ENCODE measurements around the gene KRTAP10-3. TPM values are rescaled to one million over a fixed set of nuclear protein-coding genes. Genes with fewer than 3 reads are reported as not detected.

The KRTAP10-3 gene
- total RNA-seq, 1 experiment from 2014 or later: not detected

GRCh38 chr21:44514218-44514520, 44.4 kb downstream of the KRTAP10-3 start:
- CTCF ChIA-PET: no interaction called here
- no TSS peak for BruUV-seq (replicated peaks)
- in situ Hi-C loops (cut with HindIII; ENCODE audit: low pct_unique_long_range_greater_than_20kb, low sequenced_read_pairs): no loop called here

DNA sequence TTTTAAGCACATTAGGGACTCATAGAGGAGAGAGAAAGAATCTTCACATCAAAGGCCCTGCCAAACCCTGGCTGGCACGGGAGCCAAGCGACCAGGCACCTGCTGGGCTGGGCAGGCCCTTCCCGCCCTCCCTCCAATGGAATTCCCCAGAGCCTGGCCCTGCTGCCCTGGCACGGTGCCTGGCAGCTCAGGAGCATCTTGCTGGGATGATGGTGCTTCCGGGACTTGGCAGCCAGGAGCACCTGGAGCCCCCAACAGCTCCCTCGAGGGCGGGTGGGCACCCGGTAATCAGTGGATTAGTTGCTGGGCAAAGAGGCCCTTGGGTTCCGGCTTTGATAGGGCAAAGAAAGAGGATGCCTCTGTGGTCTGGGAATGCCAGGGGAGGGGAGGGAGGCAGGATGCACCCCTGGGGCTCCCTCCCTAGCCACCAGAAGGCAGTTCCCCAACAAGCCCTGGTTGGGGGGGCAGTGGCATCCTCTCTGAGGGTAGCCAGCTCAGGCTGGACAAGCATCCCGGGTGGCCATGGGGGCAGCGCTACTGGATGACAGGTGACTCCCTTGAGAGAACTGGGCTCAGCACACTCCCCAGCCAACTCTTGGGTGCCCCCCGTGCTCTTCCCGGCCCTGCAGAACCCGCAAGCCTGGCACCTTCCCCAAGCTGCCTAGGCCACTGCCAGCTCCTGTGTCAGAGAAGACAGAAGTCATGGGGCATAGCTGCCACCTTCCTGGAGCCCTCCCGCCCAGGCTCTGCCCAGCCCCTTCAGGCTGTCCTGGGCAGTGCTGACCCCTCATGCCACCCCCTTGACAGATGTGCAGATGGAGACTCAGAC, 45.0 kb downstream of the KRTAP10-3 start:
- no peak for TF ChIP-seq CTCF (IDR thresholded peaks at IDR 0.05)
- TF ChIP-seq REST (IDR thresholded peaks at IDR 0.05; ENCODE audit: insufficient read depth in 1 of 2, low read depth in 2 of 2, low read length in 1 of 2): no peak
- no peak for TF ChIP-seq POLR2AphosphoS5 (IDR thresholded peaks at IDR 0.05; ENCODE audit: low read depth, low read length)
- TF ChIP-seq TCF7L2 (IDR thresholded peaks at IDR 0.05; ENCODE audit: low read depth, low read length): no peak
- TF ChIP-seq SIN3A (IDR thresholded peaks at IDR 0.05; ENCODE audit: borderline replicate concordance, insufficient read depth, low read depth, low read length): no peak
- no TSS peak for BruUV-seq (replicated peaks)
- no peaks in the 10 kb centered on the region for H3K4me1 ChIP-seq (ENCODE audit: control insufficient read depth, insufficient read depth, low read length)
- POLR2A ChIA-PET: interaction anchor here (0.6 kb wide), 1 partner anchor 18 kb away, joined by 3 read pairs; no protein-coding TSS in a partner anchor
- H3K9me3 ChIP-seq (ENCODE audit: control insufficient read depth, insufficient read depth, low read depth, low read length): no peaks in the 10 kb centered on the region
- no peak for DNase-seq (ENCODE audit: low read depth, low spot score)
- CTCF ChIA-PET: no interaction called here
- H3K27ac ChIP-seq (ENCODE audit: low read length): no peak overlapping the region
- no peak for ATAC-seq
- H3K27me3 ChIP-seq (ENCODE audit: control insufficient read depth, insufficient read depth, low read length): no peaks in the 10 kb centered on the region
- intact Hi-C loops (cut with micrococcal nuclease; ENCODE audit: unreplicated experiment): loop anchor here (5.0 to 10.0 kb wide), 2 partner anchors 229 to 271 kb away; no protein-coding TSS in a partner anchor
- in situ Hi-C loops (cut with HindIII; ENCODE audit: low pct_unique_long_range_greater_than_20kb, low sequenced_read_pairs): no loop called here
- H3K4me3 ChIP-seq (ENCODE audit: low read depth in 2 of 2, low read length in 2 of 2): no peak overlapping the region
- peaks cover 2% of the 10 kb centered on the region; the same call in 1 of the 2 replicates for H3K36me3 ChIP-seq (ENCODE audit: control insufficient read depth, insufficient read depth, low read length)

More at GRCh38 chr21:44514218-44514520, 44.4 kb downstream of the KRTAP10-3 start:
- Histone ChIP-seq H3K4me1 (ENCODE audit: control insufficient read depth, insufficient read depth, low read length) (no peaks in the 10 kb centered on the region), H3K27ac (ENCODE audit: low read length) (no peak overlapping the region), H3K9me3 (ENCODE audit: control insufficient read depth, insufficient read depth, low read depth, low read length) (no peaks in the 10 kb centered on the region), H3K4me3 (ENCODE audit: low read depth in 2 of 2, low read length in 2 of 2) (no peak overlapping the region), H3K27me3 (ENCODE audit: control insufficient read depth, insufficient read depth, low read length) (no peaks in the 10 kb centered on the region), H3K36me3 (ENCODE audit: control insufficient read depth, insufficient read depth, low read length) (peaks cover 2% of the 10 kb centered on the region; the same call in 1 of the 2 replicates)
- DNase-seq (ENCODE audit: low read depth, low spot score): no peak
- intact Hi-C loops (cut with micrococcal nuclease; ENCODE audit: unreplicated experiment): loop anchor here (5.0 to 10.0 kb wide), 2 partner anchors 228 to 271 kb away; no protein-coding TSS in a partner anchor
- ATAC-seq: no peak
- TF ChIP-seq TCF7L2 (IDR thresholded peaks at IDR 0.05; ENCODE audit: low read depth, low read length) (no peak), POLR2AphosphoS5 (IDR thresholded peaks at IDR 0.05; ENCODE audit: low read depth, low read length) (no peak)
- POLR2A ChIA-PET: no interaction called here
